ENCODE results near the gene NEGR1.

GRCh38 chr1:71804140-71804539, 478.2 kb downstream of the NEGR1 start:
- TF ChIP-seq CTCF (conservative IDR thresholded peaks at IDR 0.05; ENCODE audit: low read length) (no peak), EZH2phosphoT487 (IDR thresholded peaks at IDR 0.05; ENCODE audit: borderline replicate concordance, low read depth, low read length) (no peak)

Measured in OCI-LY7 (cell line).